Measurements from ENCODE around the gene DDX56.

The DDX56 gene

GRCh38 chr7:44541028-44541869, 32.5 kb downstream of the DDX56 start, which contains the start of gene NPC1L1:
NPC1L1 (minus strand) TSS chr7:44541330; CDS start chr7:44541259, 71 bp downstream.
- Histone ChIP-seq H3K9ac (ENCODE audit: low read length in 2 of 2) (no peak within 1 kb of the TSS), H3K27ac (ENCODE audit: low read length) (no peak within 1 kb of the TSS), H3K27me3 (ENCODE audit: control insufficient read depth in 1 of 2, insufficient read depth in 2 of 2, low read length in 2 of 2) (no peaks in the 10 kb centered on the region), H3K4me3 (ENCODE audit: low read length in 2 of 2) (no peak within 1 kb of the TSS), H3K4me1 (ENCODE audit: control insufficient read depth, insufficient read depth, low read length) (no peaks in the 10 kb centered on the region), H3K36me3 (ENCODE audit: control insufficient read depth in 2 of 2, insufficient read depth in 2 of 2, low read length in 2 of 2) (no peaks in the 10 kb centered on the region), H3K9me3 (ENCODE audit: control insufficient read depth in 2 of 2, low read length in 2 of 2) (no peaks in the 10 kb centered on the region)

GRCh38 chr7:44540592-44541027, 33.1 kb downstream of the DDX56 start:
- H3K9me3 ChIP-seq (ENCODE audit: control insufficient read depth in 2 of 2, low read length in 2 of 2), result no peaks in the 10 kb centered on the region
- H3K4me3 ChIP-seq (ENCODE audit: low read length in 2 of 2), result no peak overlapping the region
- no peak overlapping the region for H3K27ac ChIP-seq (ENCODE audit: low read length)
- H3K4me1 ChIP-seq (ENCODE audit: control insufficient read depth, insufficient read depth, low read length), result no peaks in the 10 kb centered on the region
- H3K27me3 ChIP-seq (ENCODE audit: control insufficient read depth in 1 of 2, insufficient read depth in 2 of 2, low read length in 2 of 2), result no peaks in the 10 kb centered on the region
- no peaks in the 10 kb centered on the region for H3K36me3 ChIP-seq (ENCODE audit: control insufficient read depth in 2 of 2, insufficient read depth in 2 of 2, low read length in 2 of 2)
- H3K9ac ChIP-seq (ENCODE audit: low read length in 2 of 2), result no peak overlapping the region

GRCh38 chr7:44539669-44540506, 33.8 kb downstream of the DDX56 start:
- no peak overlapping the region for H3K9ac ChIP-seq (ENCODE audit: low read length in 2 of 2)
- no peak overlapping the region for H3K27ac ChIP-seq (ENCODE audit: low read length)
- no peaks in the 10 kb centered on the region for H3K9me3 ChIP-seq (ENCODE audit: control insufficient read depth in 2 of 2, low read length in 2 of 2)
- H3K4me1 ChIP-seq (ENCODE audit: control insufficient read depth, insufficient read depth, low read length), result no peaks in the 10 kb centered on the region
- no peaks in the 10 kb centered on the region for H3K36me3 ChIP-seq (ENCODE audit: control insufficient read depth in 2 of 2, insufficient read depth in 2 of 2, low read length in 2 of 2)
- H3K27me3 ChIP-seq (ENCODE audit: control insufficient read depth in 1 of 2, insufficient read depth in 2 of 2, low read length in 2 of 2), result no peaks in the 10 kb centered on the region
- no peak overlapping the region for H3K4me3 ChIP-seq (ENCODE audit: low read length in 2 of 2)

DNA sequence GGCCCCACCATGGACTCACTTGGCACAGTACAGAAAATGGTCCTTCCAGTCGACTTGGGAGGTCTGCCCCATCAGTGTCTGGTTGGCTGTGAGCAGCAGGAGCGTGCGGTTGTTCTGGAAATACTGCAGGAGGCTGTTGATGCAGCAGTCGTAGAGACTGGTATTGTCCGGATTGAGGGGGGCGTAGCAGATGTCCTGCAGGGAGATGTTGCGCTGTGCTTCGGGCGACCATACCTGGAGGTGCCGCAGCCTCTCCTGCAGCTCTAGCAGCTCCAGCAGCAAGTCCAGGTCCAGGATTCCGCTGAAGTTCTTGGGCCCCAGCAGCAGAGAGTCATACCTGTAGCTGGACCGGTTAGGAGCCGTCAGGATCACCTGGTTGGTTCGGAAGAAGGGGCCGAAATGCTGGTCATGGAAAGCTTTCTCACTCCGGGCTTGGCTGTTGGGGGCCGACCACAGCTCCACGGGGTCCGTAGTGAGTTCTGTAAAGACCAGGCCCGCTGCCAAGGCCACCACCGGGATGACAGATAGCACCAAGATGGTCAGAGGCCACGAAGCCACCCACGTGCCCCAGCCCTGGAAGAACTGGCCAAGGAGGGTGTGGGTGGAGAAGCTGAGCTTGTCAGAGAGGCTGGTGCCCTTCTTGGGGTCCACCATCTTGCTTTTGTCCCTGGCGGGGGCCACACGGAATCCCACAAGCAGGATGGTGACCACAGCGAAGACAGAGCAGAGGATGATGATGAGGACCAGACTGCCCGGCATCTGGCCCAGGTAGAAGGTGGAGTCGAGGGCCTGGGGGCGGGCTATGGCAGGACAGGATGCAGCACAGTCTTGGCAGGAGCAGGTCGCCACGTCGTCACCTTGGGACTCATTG, 34.7 kb downstream of the DDX56 start:
- Histone ChIP-seq H3K4me3 (ENCODE audit: low read length in 2 of 2) (no peak overlapping the region), H3K9me3 (ENCODE audit: control insufficient read depth in 2 of 2, low read length in 2 of 2) (no peaks in the 10 kb centered on the region), H3K9ac (ENCODE audit: low read length in 2 of 2) (no peak overlapping the region), H3K27me3 (ENCODE audit: control insufficient read depth in 1 of 2, insufficient read depth in 2 of 2, low read length in 2 of 2) (no peaks in the 10 kb centered on the region), H3K36me3 (ENCODE audit: control insufficient read depth in 2 of 2, insufficient read depth in 2 of 2, low read length in 2 of 2) (no peaks in the 10 kb centered on the region), H3K4me1 (ENCODE audit: control insufficient read depth, insufficient read depth, low read length) (no peaks in the 10 kb centered on the region), H3K27ac (ENCODE audit: low read length) (no peak overlapping the region)

DNA sequence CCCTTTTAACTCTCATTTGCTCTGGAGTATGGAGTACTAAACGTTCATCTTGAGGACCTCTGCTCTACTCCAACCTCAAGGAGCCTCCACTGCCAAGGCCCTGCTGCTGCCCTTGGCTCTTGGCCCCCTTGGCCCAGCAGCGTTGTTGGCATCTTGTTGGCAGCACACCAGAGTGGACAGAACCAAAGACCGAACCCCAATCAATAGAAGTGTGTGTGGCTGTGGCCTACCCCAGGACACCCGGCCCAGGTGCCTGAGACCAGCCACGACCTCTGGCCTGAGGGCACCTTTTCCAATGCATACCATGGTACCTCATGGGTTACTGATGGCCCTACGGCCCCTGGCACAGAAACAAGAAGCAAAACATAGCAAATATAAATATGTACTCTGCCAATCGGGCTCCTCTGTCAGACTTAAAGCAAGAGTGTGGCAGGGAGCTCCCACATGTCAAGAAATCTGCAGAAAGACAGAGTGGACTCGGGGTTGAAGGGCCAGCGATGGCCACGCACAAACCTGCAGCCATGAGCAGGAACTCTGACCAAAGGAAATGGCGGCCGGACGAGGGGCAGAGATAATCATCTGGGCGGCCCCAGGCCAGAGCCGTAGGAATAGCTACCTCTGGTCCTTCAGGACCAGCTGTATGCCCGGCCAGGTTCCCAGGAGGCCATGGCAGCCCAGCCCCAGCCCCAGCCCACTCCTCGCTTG, 35.5 kb downstream of the DDX56 start:
- Histone ChIP-seq H3K36me3 (ENCODE audit: control insufficient read depth in 2 of 2, insufficient read depth in 2 of 2, low read length in 2 of 2) (no peaks in the 10 kb centered on the region), H3K9me3 (ENCODE audit: control insufficient read depth in 2 of 2, low read length in 2 of 2) (no peaks in the 10 kb centered on the region), H3K9ac (ENCODE audit: low read length in 2 of 2) (no peak overlapping the region), H3K4me1 (ENCODE audit: control insufficient read depth, insufficient read depth, low read length) (no peaks in the 10 kb centered on the region), H3K4me3 (ENCODE audit: low read length in 2 of 2) (no peak overlapping the region), H3K27me3 (ENCODE audit: control insufficient read depth in 1 of 2, insufficient read depth in 2 of 2, low read length in 2 of 2) (no peaks in the 10 kb centered on the region), H3K27ac (ENCODE audit: low read length) (no peak overlapping the region)

- H3K4me1 ChIP-seq (ENCODE audit: control insufficient read depth, insufficient read depth, low read length), result no peaks in the 10 kb centered on the region
- H3K27me3 ChIP-seq (ENCODE audit: control insufficient read depth in 1 of 2, insufficient read depth in 2 of 2, low read length in 2 of 2), result no peaks in the 10 kb centered on the region
- no peaks in the 10 kb centered on the region for H3K36me3 ChIP-seq (ENCODE audit: control insufficient read depth in 2 of 2, insufficient read depth in 2 of 2, low read length in 2 of 2)
- no peak overlapping the region for H3K27ac ChIP-seq (ENCODE audit: low read length)
- H3K4me3 ChIP-seq (ENCODE audit: low read length in 2 of 2), result no peak overlapping the region
- H3K9ac ChIP-seq (ENCODE audit: low read length in 2 of 2), result no peak overlapping the region
- H3K9me3 ChIP-seq (ENCODE audit: control insufficient read depth in 2 of 2, low read length in 2 of 2), result no peaks in the 10 kb centered on the region
Measured at GRCh38 chr7:44537442-44537841, 36.3 kb downstream of the DDX56 start.

GRCh38 chr7:44536090-44536489, 37.6 kb downstream of the DDX56 start:
- Histone ChIP-seq H3K9ac (ENCODE audit: low read length in 2 of 2) (no peak overlapping the region), H3K27ac (ENCODE audit: low read length) (no peak overlapping the region), H3K36me3 (ENCODE audit: control insufficient read depth in 2 of 2, insufficient read depth in 2 of 2, low read length in 2 of 2) (no peaks in the 10 kb centered on the region), H3K9me3 (ENCODE audit: control insufficient read depth in 2 of 2, low read length in 2 of 2) (no peaks in the 10 kb centered on the region), H3K27me3 (ENCODE audit: control insufficient read depth in 1 of 2, insufficient read depth in 2 of 2, low read length in 2 of 2) (no peaks in the 10 kb centered on the region), H3K4me1 (ENCODE audit: control insufficient read depth, insufficient read depth, low read length) (no peaks in the 10 kb centered on the region), H3K4me3 (ENCODE audit: low read length in 2 of 2) (no peak overlapping the region)

GRCh38 chr7:44535348-44536064, 38.2 kb downstream of the DDX56 start:
- Histone ChIP-seq H3K9ac (ENCODE audit: low read length in 2 of 2) (no peak overlapping the region), H3K27ac (ENCODE audit: low read length) (no peak overlapping the region), H3K4me1 (ENCODE audit: control insufficient read depth, insufficient read depth, low read length) (no peaks in the 10 kb centered on the region), H3K4me3 (ENCODE audit: low read length in 2 of 2) (no peak overlapping the region), H3K36me3 (ENCODE audit: control insufficient read depth in 2 of 2, insufficient read depth in 2 of 2, low read length in 2 of 2) (no peaks in the 10 kb centered on the region), H3K9me3 (ENCODE audit: control insufficient read depth in 2 of 2, low read length in 2 of 2) (no peaks in the 10 kb centered on the region), H3K27me3 (ENCODE audit: control insufficient read depth in 1 of 2, insufficient read depth in 2 of 2, low read length in 2 of 2) (no peaks in the 10 kb centered on the region)

DNA sequence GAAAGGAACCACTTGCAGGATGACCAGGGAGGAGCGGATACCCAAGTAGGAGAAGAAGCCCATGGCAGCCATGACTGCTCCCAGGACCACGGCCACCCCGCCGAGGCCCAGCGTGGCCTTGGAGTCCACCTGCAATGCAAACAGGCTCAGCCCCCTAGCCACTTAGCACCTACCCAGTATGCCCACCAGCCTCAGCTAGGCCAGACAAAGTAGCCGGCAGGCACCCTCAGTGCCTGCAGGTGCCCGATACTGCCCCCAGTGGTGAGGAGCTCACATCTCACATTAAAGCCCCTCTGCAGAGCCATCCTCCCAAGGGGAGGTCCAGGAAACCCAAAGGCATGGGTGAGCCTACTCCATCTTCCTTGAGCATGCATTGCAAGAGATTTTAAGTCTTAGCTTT, 39.2 kb downstream of the DDX56 start:
- Histone ChIP-seq H3K27me3 (ENCODE audit: control insufficient read depth in 1 of 2, insufficient read depth in 2 of 2, low read length in 2 of 2) (no peaks in the 10 kb centered on the region), H3K4me3 (ENCODE audit: low read length in 2 of 2) (no peak overlapping the region), H3K4me1 (ENCODE audit: control insufficient read depth, insufficient read depth, low read length) (no peaks in the 10 kb centered on the region), H3K9me3 (ENCODE audit: control insufficient read depth in 2 of 2, low read length in 2 of 2) (no peaks in the 10 kb centered on the region), H3K27ac (ENCODE audit: low read length) (no peak overlapping the region), H3K36me3 (ENCODE audit: control insufficient read depth in 2 of 2, insufficient read depth in 2 of 2, low read length in 2 of 2) (no peaks in the 10 kb centered on the region), H3K9ac (ENCODE audit: low read length in 2 of 2) (no peak overlapping the region)

All from stomach smooth muscle (tissue), 2 donors.